ACC112 (cell line): ENCODE measurements around the gene WDR49.

ENCODE experiments used
- H2AFZ ChIP-seq: fragments of 200-600 bp; sonication (generic); one replicate; pipeline ENCODE4 v1.6.0; 2017; ENCODE audit warnings: antibody characterized with exemption, low read length; ENCODE audit not compliant: unreplicated experiment
- H3K27ac ChIP-seq: fragments of 200-600 bp; sonication (generic); 2 replicates; pipeline ENCODE4 v1.5.1; 2014; ENCODE audit warnings: low read depth, mild to moderate bottlenecking, antibody characterized with exemption, low read length, moderate library complexity
- H3K27me3 ChIP-seq: fragments of 200-600 bp; sonication (generic); 2 replicates; pipeline ENCODE4 v1.6.1; 2014; ENCODE audit warnings: mild to moderate bottlenecking, antibody characterized with exemption, low read length, moderate library complexity, mixed read lengths; ENCODE audit not compliant: insufficient read depth
- H3K36me3 ChIP-seq: fragments of 200-600 bp; sonication (generic); 2 replicates; pipeline ENCODE4 v1.6.1; 2016; ENCODE audit warnings: mild to moderate bottlenecking, antibody characterized with exemption, low read length, moderate library complexity, mixed read lengths; ENCODE audit not compliant: insufficient read depth
- H3K4me1 ChIP-seq: fragments of 200-600 bp; sonication (generic); one replicate; pipeline ENCODE4 v1.6.1; 2016; ENCODE audit warnings: low read length, mixed read lengths; ENCODE audit not compliant: insufficient read depth, unreplicated experiment, control insufficient read depth
- H3K4me3 ChIP-seq: fragments of 200-600 bp; sonication (generic); 2 replicates; pipeline ENCODE4 v1.5.1; 2014; ENCODE audit warnings: mild to moderate bottlenecking, low read depth, low read length
- H3K79me2 ChIP-seq: fragments of 200-600 bp; sonication (generic); one replicate; pipeline ENCODE4 v1.6.0; 2016; ENCODE audit warnings: low read length; ENCODE audit not compliant: control insufficient read depth, unreplicated experiment, insufficient read depth

Gene WDR49

DNA sequence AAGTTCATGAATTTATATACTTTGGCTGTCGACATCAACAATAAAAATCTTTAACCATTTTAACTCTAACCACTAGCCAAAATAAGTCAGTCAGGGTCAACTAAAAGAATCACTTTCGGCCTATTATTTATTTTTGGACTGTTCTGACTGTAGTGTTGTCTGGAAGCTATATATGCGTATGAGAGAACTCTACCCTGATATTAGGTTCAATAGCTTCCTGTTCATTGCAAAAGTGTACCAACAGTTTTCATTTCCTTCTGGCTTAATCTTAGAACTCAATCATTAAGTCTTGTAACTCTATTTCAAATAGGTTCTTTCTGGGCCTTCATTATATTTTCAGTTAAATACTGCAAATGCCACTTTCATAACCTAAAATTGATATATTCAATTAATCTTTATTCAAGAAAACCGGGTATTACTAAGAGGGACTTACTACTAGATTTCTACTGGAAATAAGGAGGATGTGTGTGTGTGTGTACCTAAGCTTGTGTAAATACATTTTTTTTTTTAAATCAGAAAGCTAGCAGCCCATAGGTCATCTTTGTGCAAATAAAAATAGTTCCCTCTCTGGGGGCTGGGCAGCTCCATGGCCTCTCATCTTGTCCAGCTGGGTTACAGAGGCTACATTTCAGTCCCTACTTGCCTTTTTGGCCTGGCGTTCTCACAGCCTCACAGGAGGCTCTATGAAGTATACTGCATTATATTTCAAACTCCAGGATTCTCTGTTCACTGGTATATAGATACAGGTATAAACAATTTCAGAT lies 185.7 kb downstream of the WDR49 start:
- H3K4me1 ChIP-seq = no peaks in the 10 kb centered on the region
- H3K27me3 ChIP-seq = no peaks in the 10 kb centered on the region
- H3K4me3 ChIP-seq = no peak overlapping the region
- H2AFZ ChIP-seq = no peak overlapping the region
- no peaks in the 10 kb centered on the region for H3K79me2 ChIP-seq
- H3K36me3 ChIP-seq = no peaks in the 10 kb centered on the region
- H3K27ac ChIP-seq = no peak overlapping the region

DNA sequence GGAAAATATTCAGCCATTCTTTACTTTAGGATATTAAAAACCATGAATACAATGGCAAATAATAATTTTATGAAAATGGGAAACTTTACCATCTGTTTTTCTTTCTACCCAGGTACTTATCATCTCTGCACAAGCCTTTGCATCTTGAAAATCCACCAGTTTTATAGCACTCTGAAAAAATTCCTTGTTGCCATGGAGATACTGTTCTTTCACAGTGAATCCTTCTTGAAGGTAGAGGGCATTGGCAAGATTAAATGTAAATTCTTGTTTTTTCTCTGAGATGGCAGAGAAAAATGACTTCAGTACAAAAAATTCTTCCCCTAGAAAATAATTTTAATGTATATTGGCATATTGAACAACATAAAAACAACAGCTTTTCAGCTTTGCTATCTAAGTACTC lies 186.8 kb downstream of the WDR49 start:
- Histone ChIP-seq H3K4me3 (no peak overlapping the region), H3K36me3 (no peaks in the 10 kb centered on the region), H3K27me3 (no peaks in the 10 kb centered on the region), H2AFZ (no peak overlapping the region), H3K27ac (no peak overlapping the region), H3K79me2 (no peaks in the 10 kb centered on the region), H3K4me1 (no peaks in the 10 kb centered on the region)

GRCh38 chr3:167456157-167456799 lies 197.5 kb downstream of the WDR49 start:
- no peak overlapping the region for H3K27ac ChIP-seq
- no peaks in the 10 kb centered on the region for H3K27me3 ChIP-seq
- H2AFZ ChIP-seq = no peak overlapping the region
- no peaks in the 10 kb centered on the region for H3K79me2 ChIP-seq
- no peaks in the 10 kb centered on the region for H3K36me3 ChIP-seq
- H3K4me1 ChIP-seq = no peaks in the 10 kb centered on the region
- H3K4me3 ChIP-seq = no peak overlapping the region

DNA sequence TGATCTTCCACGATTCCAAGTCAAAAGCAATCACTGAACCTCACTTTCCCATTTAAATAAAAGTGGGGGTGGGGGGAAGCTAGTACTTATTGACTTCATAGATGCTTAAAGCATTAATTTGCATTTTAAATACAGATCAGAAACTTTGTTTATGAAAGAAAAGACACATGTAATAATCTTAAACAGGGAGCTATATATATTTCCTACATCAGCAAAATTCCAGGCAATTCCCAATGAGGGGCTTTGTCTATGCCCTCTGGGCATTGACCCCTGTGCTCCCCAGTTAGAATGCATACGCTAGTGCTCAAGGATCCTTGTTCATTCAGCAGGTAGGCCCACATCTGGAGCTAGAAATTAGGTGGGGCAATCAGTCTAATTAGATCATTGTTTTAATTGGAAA lies 199.9 kb downstream of the WDR49 start:
- Histone ChIP-seq H2AFZ (no peak overlapping the region), H3K4me1 (no peaks in the 10 kb centered on the region), H3K27me3 (no peaks in the 10 kb centered on the region)

GRCh38 chr3:167451282-167451681 lies 202.5 kb downstream of the WDR49 start:
- H2AFZ ChIP-seq = no peak overlapping the region
- H3K27me3 ChIP-seq = no peaks in the 10 kb centered on the region
- H3K79me2 ChIP-seq = no peaks in the 10 kb centered on the region
- no peak overlapping the region for H3K4me3 ChIP-seq
- H3K27ac ChIP-seq = no peak overlapping the region
- no peaks in the 10 kb centered on the region for H3K4me1 ChIP-seq
- no peaks in the 10 kb centered on the region for H3K36me3 ChIP-seq

More for the DNA sequence above, 199.9 kb downstream of the WDR49 start:
- Histone ChIP-seq H3K79me2 (no peaks in the 10 kb centered on the region), H3K4me3 (no peak overlapping the region), H3K36me3 (no peaks in the 10 kb centered on the region), H3K27ac (no peak overlapping the region)

- no peaks in the 10 kb centered on the region for H3K27me3 ChIP-seq
- no peaks in the 10 kb centered on the region for H3K4me1 ChIP-seq
- H2AFZ ChIP-seq = no peak overlapping the region
- no peak overlapping the region for H3K27ac ChIP-seq
- H3K79me2 ChIP-seq = no peaks in the 10 kb centered on the region
- H3K36me3 ChIP-seq = no peaks in the 10 kb centered on the region
- H3K4me3 ChIP-seq = no peak overlapping the region
These were observed 203.1 kb downstream of the WDR49 start for GRCh38 chr3:167450675-167451074.

GRCh38 chr3:167450195-167450594 lies 203.5 kb downstream of the WDR49 start:
- no peak overlapping the region for H3K4me3 ChIP-seq
- no peaks in the 10 kb centered on the region for H3K36me3 ChIP-seq
- H3K4me1 ChIP-seq = no peaks in the 10 kb centered on the region
- no peak overlapping the region for H2AFZ ChIP-seq
- H3K27me3 ChIP-seq = no peaks in the 10 kb centered on the region
- H3K79me2 ChIP-seq = no peaks in the 10 kb centered on the region
- no peak overlapping the region for H3K27ac ChIP-seq

DNA sequence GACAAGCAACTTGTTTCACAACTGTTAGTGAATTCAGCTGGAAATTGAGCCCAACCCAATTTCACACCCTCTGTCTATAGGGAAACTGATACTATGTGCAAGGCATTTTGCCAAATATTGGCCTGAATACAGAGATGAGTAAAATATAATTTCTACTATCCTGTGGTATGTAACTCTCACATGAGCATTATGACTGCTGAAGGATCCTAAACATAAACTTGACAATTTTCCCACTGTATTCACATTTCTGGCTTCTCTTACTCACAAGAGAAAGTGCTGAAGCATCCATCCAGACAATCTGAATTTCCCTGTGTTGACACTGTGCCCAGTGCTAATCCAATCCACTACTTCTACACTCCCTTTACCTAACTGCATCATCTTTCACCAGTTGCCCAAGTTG lies 208.3 kb downstream of the WDR49 start:
- Histone ChIP-seq H3K4me3 (no peak overlapping the region), H3K27ac (no peak overlapping the region), H3K36me3 (no peaks in the 10 kb centered on the region), H3K27me3 (no peaks in the 10 kb centered on the region), H2AFZ (no peak overlapping the region), H3K79me2 (no peaks in the 10 kb centered on the region), H3K4me1 (no peaks in the 10 kb centered on the region)

DNA sequence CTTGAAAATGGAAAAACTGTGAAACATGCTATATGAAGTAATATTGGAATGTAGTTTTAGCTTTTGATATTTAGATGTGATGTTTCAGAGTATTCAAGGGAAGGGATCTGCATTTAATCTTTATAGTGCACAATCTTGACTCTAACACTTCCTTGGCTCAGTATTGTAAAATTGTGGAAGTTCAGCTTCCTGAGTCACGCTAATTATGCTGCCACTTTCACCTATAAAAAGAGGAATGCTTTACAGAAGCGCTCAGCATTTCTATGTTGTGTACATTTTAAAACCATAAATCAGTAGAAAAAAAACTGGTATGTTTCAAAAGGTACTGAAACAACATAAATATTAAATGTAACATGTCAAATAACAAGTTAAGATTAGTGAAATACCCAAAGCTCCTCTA lies 212.5 kb downstream of the WDR49 start:
- H3K27ac ChIP-seq = no peak overlapping the region
- no peaks in the 10 kb centered on the region for H3K27me3 ChIP-seq
- no peaks in the 10 kb centered on the region for H3K79me2 ChIP-seq
- no peak overlapping the region for H2AFZ ChIP-seq
- no peaks in the 10 kb centered on the region for H3K4me1 ChIP-seq
- H3K36me3 ChIP-seq = no peaks in the 10 kb centered on the region
- no peak overlapping the region for H3K4me3 ChIP-seq

GRCh38 chr3:167437428-167438139 lies 216.2 kb downstream of the WDR49 start:
- no peaks in the 10 kb centered on the region for H3K27me3 ChIP-seq
- H3K79me2 ChIP-seq = no peaks in the 10 kb centered on the region
- H3K36me3 ChIP-seq = no peaks in the 10 kb centered on the region
- no peak overlapping the region for H3K27ac ChIP-seq
- no peak overlapping the region for H2AFZ ChIP-seq
- no peaks in the 10 kb centered on the region for H3K4me1 ChIP-seq
- H3K4me3 ChIP-seq = no peak overlapping the region
